ENCODE measurements around the gene STUM.

DNA sequence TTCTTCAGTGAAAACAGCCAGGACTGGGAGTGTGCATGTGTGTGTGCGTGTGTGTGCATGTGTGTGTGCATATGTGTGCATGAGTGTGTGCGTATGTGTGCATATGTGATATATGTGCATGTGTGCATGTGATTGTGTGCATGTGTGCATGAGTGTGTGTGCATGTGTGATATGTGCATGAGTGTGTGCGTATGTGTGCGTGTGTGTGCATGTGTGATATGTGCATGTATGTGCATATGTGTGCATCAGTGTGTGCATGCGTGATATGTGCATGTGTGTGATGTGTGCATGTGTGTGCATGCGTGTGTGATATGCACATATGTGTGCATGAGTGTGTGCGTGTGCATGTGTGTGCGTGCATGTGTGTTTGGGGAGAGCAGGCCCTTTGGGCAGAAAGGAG is 100.7 kb downstream of the STUM start:
- TF ChIP-seq, protein P1, sequence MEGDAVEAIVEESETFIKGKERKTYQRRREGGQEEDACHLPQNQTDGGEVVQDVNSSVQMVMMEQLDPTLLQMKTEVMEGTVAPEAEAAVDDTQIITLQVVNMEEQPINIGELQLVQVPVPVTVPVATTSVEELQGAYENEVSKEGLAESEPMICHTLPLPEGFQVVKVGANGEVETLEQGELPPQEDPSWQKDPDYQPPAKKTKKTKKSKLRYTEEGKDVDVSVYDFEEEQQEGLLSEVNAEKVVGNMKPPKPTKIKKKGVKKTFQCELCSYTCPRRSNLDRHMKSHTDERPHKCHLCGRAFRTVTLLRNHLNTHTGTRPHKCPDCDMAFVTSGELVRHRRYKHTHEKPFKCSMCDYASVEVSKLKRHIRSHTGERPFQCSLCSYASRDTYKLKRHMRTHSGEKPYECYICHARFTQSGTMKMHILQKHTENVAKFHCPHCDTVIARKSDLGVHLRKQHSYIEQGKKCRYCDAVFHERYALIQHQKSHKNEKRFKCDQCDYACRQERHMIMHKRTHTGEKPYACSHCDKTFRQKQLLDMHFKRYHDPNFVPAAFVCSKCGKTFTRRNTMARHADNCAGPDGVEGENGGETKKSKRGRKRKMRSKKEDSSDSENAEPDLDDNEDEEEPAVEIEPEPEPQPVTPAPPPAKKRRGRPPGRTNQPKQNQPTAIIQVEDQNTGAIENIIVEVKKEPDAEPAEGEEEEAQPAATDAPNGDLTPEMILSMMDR (IDR thresholded peaks at IDR 0.05) = no peak
- no peak for TF ChIP-seq JUNB (IDR thresholded peaks at IDR 0.05)

All from A549 (cell line).